SHP77 treated with DMSO at 0.1 percent for 48 hours (cell line): ENCODE results near the gene ALPG.

Source experiments
- DNase-seq: peaks from one replicate; lab custom pipeline; 2025; lab: John Stamatoyannopoulos, UW

ALPG gene

DNA sequence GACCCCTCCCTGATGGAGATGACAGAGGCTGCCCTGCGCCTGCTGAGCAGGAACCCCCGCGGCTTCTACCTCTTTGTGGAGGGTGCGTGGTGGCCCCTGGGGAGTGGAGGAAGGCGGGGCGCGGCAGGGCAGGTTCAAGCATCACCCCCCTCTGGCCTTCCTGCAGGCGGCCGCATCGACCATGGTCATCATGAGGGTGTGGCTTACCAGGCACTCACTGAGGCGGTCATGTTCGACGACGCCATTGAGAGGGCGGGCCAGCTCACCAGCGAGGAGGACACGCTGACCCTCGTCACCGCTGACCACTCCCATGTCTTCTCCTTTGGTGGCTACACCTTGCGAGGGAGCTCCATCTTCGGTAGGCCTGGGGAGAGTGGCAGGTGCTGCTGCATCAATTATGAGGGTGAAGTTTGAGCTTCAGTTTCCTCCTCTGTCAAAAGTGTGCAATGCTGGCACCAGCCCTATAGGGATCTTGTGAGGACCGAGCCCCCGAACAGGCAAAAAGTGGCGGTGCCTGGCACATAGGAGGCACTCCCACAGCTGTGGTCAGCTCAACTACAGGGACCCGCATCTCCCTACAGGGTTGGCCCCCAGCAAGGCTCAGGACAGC, 51.5 kb downstream of the ALPG start:
- no peak for DNase-seq

DNA sequence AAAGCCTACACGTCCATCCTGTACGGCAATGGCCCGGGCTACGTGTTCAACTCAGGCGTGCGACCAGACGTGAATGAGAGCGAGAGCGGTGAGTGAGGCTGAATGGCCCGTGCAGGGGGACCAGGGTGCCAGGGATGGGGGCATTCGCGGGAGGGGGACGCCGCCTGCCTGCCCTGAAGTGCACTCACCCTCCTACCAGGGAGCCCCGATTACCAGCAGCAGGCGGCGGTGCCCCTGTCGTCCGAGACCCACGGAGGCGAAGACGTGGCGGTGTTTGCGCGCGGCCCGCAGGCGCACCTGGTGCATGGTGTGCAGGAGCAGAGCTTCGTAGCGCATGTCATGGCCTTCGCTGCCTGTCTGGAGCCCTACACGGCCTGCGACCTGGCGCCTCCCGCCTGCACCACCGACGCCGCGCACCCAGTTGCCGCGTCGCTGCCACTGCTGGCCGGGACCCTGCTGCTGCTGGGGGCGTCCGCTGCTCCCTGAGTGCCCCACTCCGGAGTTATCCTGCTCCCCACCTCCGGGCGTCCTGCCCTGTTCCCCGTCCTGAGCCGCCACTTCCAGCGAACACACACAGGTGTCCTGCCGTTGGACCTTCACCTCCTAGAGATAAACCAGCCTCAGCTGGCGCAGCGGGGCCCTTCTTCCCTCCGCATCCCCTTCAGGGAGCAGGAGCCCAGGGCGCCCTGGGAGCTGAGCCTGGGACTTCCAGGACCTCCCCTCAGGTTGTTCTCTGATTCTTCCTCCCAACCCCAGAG, 52.2 kb downstream of the ALPG start:
- no peak for DNase-seq

DNA sequence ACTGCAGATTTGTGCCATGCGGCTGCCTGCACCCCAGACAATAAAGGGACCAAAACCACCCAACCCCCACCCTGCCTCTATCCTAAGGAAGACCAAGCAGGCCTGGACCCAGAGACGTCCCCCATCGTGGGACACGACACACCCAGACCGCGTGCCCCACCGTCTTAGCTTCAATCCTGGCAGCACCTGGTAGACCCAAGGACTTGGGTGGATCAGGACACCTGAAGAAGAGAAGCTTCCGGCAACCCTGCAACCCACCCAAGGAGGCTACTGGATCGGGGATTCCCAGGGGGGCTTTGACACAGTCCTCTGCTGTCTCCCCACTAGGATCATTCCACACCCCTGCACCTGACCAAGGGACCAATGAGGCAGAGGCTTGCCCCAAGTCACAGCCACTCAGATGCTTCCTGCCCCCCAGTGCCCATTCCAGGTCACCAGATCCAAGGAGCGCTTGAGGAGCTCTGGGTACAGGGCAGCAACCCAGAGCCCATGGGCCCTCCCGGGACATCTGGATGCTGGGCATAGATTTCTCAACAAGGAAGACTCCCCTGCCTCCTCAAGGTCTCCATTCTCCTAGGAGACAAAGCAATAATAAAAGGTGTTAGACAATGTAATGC, 52.9 kb downstream of the ALPG start:
- no peak for DNase-seq

DNA sequence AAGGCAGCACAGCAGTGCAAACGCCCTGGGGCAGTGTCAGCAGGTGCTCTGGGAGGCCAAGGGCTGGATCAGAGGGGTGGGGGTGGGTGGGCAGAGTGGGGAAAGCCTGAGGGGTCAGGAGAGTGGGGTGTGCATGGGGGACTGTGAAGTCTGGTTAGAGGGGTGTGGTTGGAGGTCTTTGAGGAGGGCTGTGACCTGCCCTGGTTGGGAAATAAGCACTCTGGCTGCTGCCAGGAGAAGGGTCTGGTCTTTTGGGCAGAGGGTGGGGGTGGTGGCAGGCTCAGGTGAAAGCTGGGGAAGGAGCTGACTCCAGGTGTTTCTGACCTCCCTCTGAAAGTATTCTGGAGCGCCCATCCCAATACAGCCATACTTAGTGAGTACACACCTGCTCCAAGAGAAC, 53.5 kb downstream of the ALPG start:
- no peak for DNase-seq
